GM23338 (cell line): ENCODE data around the gene SEC23IP.

Experiments used
- EZH2 ChIP-seq: fragments of 200-600 bp; sonication (generic); IDR thresholded peaks from one replicate; pipeline ENCODE4 v1.8.0; 2017; ENCODE audit warnings: antibody characterized with exemption, mild to moderate bottlenecking, low read depth; ENCODE audit not compliant: unreplicated experiment
- EZH2phosphoT487 ChIP-seq: fragments of 200-600 bp; sonication (generic); IDR thresholded peaks from one replicate; pipeline ENCODE4 v1.8.1; 2018; ENCODE audit warnings: antibody characterized with exemption; ENCODE audit not compliant: unreplicated experiment
- JUNB ChIP-seq: IDR thresholded peaks from one replicate; pipeline ENCODE4 v1.6.1; 2016; ENCODE audit warnings: antibody characterized with exemption; ENCODE audit not compliant: unreplicated experiment
- POLR2AphosphoS5 ChIP-seq: IDR thresholded peaks from 2 replicates; pipeline ENCODE4 v1.6.1; 2016; ENCODE audit warnings: antibody characterized with exemption, low read depth
- STAT1 ChIP-seq: IDR thresholded peaks from one replicate; pipeline ENCODE4 v1.6.1; 2016; ENCODE audit warnings: antibody characterized with exemption; ENCODE audit not compliant: unreplicated experiment
- ZNF114 ChIP-seq: fragments of 250-450 bp; sonication (Bioruptor Pico); IDR thresholded peaks from 2 replicates; pipeline ENCODE4 v1.5.0; 2020; ENCODE audit warnings: mild to moderate bottlenecking, moderate library complexity
- TF ChIP-seq, protein P1 (sequence below), 2 experiments: fragments of 200-600 bp in 1 of 2; sonication (generic) in 1 of 2; conservative IDR thresholded peaks; 2 replicates each; pipeline versions ENCODE4 v1.5.1 to v1.6.1; 2016 to 2017; ENCODE audit warnings: antibody characterized with exemption in 2 of 2, low read depth in 2 of 2, mild to moderate bottlenecking in 2 of 2, moderate library complexity in 1 of 2
- TF ChIP-seq, protein P2 (sequence below): IDR thresholded peaks from one replicate; pipeline ENCODE4 v1.6.1; 2018; ENCODE audit warnings: antibody characterized with exemption; ENCODE audit not compliant: unreplicated experiment

DNA sequence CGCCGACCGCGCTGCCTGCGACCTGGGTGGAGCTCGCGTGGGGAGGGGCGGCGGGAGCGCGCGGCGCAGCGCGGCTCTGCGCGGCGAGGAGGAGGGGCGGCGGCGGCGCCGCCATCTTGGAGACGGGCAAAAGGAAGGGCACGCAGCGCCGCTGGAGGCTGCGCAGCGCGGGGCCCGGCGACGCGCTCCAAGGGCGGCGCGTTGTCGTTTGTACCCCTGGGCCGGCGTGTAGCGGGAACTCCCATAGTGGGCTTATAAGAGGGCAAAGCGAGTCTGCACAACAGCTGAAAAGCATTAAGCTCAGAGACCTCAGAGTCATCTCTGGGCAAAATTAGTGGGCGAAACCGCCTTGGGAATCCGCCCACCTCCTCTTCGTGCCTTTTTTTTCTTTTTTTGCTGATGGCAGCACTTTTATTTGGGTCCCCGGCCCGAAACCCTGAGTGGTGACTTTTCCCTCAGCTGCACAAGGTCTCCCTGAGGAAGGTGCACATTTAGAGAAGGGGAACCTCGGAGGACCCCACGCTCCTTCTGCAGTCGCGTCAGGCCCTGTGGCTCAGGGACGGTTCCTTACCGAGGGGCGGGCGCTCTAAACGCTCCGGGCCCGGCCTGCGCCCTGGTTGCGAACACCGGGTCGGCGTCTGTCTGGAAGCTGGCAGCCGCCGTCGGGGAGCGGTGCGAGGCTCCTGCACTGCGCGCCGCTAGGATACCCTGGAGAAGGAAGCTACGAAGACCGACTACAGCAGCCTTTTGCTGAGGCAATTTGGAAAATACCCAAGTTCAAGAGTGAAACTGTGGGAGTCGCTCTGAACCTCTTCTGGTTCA lies 19.5 kb upstream of the SEC23IP start:
- no peak for TF ChIP-seq STAT1
- TF ChIP-seq, protein P1, sequence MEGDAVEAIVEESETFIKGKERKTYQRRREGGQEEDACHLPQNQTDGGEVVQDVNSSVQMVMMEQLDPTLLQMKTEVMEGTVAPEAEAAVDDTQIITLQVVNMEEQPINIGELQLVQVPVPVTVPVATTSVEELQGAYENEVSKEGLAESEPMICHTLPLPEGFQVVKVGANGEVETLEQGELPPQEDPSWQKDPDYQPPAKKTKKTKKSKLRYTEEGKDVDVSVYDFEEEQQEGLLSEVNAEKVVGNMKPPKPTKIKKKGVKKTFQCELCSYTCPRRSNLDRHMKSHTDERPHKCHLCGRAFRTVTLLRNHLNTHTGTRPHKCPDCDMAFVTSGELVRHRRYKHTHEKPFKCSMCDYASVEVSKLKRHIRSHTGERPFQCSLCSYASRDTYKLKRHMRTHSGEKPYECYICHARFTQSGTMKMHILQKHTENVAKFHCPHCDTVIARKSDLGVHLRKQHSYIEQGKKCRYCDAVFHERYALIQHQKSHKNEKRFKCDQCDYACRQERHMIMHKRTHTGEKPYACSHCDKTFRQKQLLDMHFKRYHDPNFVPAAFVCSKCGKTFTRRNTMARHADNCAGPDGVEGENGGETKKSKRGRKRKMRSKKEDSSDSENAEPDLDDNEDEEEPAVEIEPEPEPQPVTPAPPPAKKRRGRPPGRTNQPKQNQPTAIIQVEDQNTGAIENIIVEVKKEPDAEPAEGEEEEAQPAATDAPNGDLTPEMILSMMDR (conservative IDR thresholded peaks at IDR 0.05; ENCODE audit: low read depth in 2 of 2) = no peak
- TF ChIP-seq POLR2AphosphoS5 = peak; percentile 82
- no peak for TF ChIP-seq ZNF114 (CRISPR knock-in tag)
- TF ChIP-seq, protein P2, sequence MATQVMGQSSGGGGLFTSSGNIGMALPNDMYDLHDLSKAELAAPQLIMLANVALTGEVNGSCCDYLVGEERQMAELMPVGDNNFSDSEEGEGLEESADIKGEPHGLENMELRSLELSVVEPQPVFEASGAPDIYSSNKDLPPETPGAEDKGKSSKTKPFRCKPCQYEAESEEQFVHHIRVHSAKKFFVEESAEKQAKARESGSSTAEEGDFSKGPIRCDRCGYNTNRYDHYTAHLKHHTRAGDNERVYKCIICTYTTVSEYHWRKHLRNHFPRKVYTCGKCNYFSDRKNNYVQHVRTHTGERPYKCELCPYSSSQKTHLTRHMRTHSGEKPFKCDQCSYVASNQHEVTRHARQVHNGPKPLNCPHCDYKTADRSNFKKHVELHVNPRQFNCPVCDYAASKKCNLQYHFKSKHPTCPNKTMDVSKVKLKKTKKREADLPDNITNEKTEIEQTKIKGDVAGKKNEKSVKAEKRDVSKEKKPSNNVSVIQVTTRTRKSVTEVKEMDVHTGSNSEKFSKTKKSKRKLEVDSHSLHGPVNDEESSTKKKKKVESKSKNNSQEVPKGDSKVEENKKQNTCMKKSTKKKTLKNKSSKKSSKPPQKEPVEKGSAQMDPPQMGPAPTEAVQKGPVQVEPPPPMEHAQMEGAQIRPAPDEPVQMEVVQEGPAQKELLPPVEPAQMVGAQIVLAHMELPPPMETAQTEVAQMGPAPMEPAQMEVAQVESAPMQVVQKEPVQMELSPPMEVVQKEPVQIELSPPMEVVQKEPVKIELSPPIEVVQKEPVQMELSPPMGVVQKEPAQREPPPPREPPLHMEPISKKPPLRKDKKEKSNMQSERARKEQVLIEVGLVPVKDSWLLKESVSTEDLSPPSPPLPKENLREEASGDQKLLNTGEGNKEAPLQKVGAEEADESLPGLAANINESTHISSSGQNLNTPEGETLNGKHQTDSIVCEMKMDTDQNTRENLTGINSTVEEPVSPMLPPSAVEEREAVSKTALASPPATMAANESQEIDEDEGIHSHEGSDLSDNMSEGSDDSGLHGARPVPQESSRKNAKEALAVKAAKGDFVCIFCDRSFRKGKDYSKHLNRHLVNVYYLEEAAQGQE = no peak
- TF ChIP-seq EZH2 = no peak
- no peak for TF ChIP-seq EZH2phosphoT487
- TF ChIP-seq JUNB = no peak
